AG09309 (cell line): Measurements from ENCODE around the gene CORO1C.

Experiments
- DNase-seq: peaks from one replicate; pipeline ENCODE4 v3.0.0-alpha.2; 2010; ENCODE audit warnings: low read depth
- H3K4me3 ChIP-seq: 2 replicates; pipeline ENCODE4 v1.5.1; 2011; ENCODE audit warnings: mild to moderate bottlenecking, low read depth, low read length, moderate library complexity; ENCODE audit not compliant: control insufficient read depth
- CTCF ChIP-seq: IDR thresholded peaks from 2 replicates; pipeline ENCODE4 v1.5.1; 2011; ENCODE audit warnings: mild to moderate bottlenecking, low read depth, low read length, inconsistent platforms; ENCODE audit not compliant: insufficient read depth, control insufficient read depth; ENCODE audit errors: missing control alignments

CORO1C gene

DNA sequence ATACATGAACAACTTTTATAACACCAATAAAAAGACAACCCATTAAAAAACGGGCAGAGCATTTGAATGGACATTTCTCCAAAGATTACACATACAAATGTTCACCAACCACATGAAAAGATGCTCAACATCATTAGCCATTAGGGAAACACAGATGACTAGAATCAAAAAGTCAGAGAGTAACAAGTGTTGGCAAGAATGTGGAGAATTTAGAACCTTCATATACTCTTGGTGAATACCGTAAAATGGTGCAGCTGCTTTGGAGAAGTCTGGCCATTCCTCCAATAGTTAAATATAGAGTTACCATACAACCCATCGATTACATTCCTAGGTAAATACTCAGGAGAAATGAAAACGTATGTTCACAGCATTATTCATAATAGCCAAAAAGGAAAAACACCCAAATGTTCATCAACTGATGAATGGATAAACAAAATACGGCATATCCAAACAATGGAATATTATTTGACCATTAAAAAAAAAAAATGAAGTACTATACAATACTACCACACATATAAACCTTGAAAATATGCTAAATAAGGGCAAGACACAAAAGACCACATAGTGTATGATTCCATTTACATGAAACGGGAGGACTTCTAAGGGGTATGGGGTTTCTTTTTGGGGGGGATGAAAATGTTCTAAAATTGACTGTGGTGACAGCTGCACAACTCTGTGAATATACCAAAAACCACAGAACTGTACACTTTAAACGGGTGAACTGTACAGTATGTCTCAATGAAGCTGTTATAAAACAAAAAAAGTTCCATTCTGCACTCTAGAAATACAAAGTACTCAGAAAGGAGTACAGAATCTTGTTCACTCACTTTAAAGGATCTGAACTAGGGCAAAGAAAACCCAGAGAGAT is 3.2 kb downstream of the CORO1C start:
- TF ChIP-seq CTCF: no peak
- no peak for DNase-seq
- peak overlapping the region; percentile 20 for H3K4me3 ChIP-seq

DNA sequence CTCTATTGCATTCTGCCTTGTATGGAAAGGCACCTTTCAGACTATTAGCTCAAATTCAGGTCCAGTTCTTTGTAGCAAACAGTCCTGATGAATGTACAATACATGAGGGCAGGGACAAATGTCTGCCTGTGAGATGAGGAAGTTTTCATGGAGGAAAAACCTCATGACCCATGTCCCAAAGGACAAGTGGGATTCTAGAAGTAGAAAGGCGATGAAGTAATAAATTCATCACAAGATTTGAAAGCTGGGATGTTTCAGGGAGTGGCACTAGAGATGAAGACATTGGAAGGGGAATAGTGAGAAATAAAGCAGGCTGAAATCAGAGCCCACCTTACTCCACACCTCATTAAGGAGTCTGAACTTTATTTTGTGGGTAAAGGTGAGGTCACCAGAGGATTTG is 4.2 kb downstream of the CORO1C start:
- no peak overlapping the region for H3K4me3 ChIP-seq
- TF ChIP-seq CTCF: no peak
- no peak for DNase-seq

- no peak for DNase-seq
- TF ChIP-seq CTCF: no peak
These were observed 6.5 kb downstream of the CORO1C start for GRCh38 chr12:108724890-108725151.

DNA sequence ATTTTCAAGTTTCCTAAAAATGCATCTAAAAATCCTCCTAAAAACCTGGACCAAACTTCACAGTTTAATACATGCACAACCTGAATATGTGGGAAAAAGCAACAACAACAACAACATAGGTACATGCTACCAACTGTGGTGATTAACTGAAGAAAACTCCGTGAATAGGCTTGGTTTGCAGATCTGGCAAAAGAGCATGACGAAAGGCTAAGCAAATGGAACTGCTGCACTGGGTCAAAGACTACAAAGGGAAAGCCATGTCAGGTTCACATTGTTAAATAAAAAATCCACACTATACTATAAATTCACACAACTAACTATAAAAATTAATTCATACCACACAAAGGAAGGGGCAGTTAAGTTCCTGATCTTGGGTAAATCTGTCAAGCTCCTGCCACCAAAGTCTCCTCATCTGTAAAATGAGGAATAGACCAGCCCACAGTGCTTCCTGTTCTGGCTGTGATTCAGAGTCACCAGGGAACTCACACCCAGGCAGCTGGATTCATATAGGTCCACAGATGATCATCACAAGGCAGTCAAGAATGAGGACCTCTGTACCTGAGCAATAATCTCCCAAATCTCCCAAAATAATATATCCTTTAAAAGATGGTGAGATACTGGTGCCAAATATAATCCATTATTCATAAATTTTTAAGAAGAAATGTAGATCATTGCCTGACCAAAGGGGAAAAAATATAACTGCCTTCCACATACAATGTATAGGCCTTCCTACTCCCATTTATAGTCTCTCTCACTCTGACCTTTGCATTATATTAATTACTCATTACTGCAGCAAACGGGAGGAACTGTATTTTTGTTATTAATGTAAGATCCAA is 7.0 kb downstream of the CORO1C start:
- no peak for TF ChIP-seq CTCF
- no peak overlapping the region for H3K4me3 ChIP-seq
- no peak for DNase-seq

More at GRCh38 chr12:108724890-108725151, 6.5 kb downstream of the CORO1C start:
- no peak overlapping the region for H3K4me3 ChIP-seq

- no peak for TF ChIP-seq CTCF
- no peak overlapping the region for H3K4me3 ChIP-seq
- peak; percentile 83 for DNase-seq
These were observed 8.1 kb downstream of the CORO1C start for GRCh38 chr12:108722992-108723766.

GRCh38 chr12:108722463-108722862 is 8.9 kb downstream of the CORO1C start:
- no peak for DNase-seq
- no peak for TF ChIP-seq CTCF
- no peak overlapping the region for H3K4me3 ChIP-seq
